Measurements from ENCODE around the gene FBXL2. TPM values are rescaled to one million over a fixed set of nuclear protein-coding genes. Genes with fewer than 3 reads are reported as not detected.
A peak's percentile ranks its signal among the peaks of the same experiment; 100 is the strongest.

FBXL2 gene
- total and polyA plus RNA-seq, 4 donors, result 2.4 to 28.7 (median 6.5) TPM

GRCh38 chr3:33420966-33421365 lies 143.7 kb downstream of the FBXL2 start:
- H3K36me3 ChIP-seq (ENCODE audit: control insufficient read depth in 4 of 4, insufficient read depth in 4 of 4, low read length in 4 of 4), result peaks cover 6 to 22% (median 10%) of the 10 kb centered on the region in 4 donors
- no peak overlapping the region for H3K4me3 ChIP-seq
- no peaks in the 10 kb centered on the region for H3K9me3 ChIP-seq (ENCODE audit: control insufficient read depth in 4 of 4, insufficient read depth in 3 of 4, low read length in 3 of 4)
- H3K4me1 ChIP-seq (ENCODE audit: control insufficient read depth in 5 of 5, insufficient read depth in 5 of 5, low read length in 5 of 5), result peaks cover 0 to 10% (median 0%) of the 10 kb centered on the region in 5 donors
- H3K27ac ChIP-seq (ENCODE audit: low read depth in 1 of 2, low read length in 1 of 2), result no peak overlapping the region
- TF ChIP-seq CTCF (IDR thresholded peaks at IDR 0.05; ENCODE audit: control extremely low read depth, extremely low read depth), result no peak
- no peak overlapping the region for H3K9ac ChIP-seq (ENCODE audit: insufficient read depth in 1 of 2, low read length in 2 of 2)
- no peak for ATAC-seq (ENCODE audit: insufficient read depth, low FRiP score)
- no peaks in the 10 kb centered on the region for H3K27me3 ChIP-seq (ENCODE audit: control insufficient read depth in 3 of 3, insufficient read depth in 3 of 3, low read length in 2 of 3)
- no peak for DNase-seq
- WGBS, 2 donors, result 99 to 100% methylated on average over 2 of the region's 2 CpGs

GRCh38 chr3:33424606-33425452 lies 147.6 kb downstream of the FBXL2 start:
- H3K4me3 ChIP-seq, result no peak overlapping the region
- TF ChIP-seq CTCF (IDR thresholded peaks at IDR 0.05; ENCODE audit: control extremely low read depth, extremely low read depth), result no peak
- H3K4me1 ChIP-seq (ENCODE audit: control insufficient read depth in 5 of 5, insufficient read depth in 5 of 5, low read length in 5 of 5), result peaks cover 0 to 17% (median 4%) of the 10 kb centered on the region in 5 donors
- ATAC-seq (ENCODE audit: insufficient read depth, low FRiP score) (no peak), DNase-seq (no peak)
- peaks cover 6 to 24% (median 9%) of the 10 kb centered on the region in 4 donors for H3K36me3 ChIP-seq (ENCODE audit: control insufficient read depth in 4 of 4, insufficient read depth in 4 of 4, low read length in 4 of 4)
- no peaks in the 10 kb centered on the region for H3K27me3 ChIP-seq (ENCODE audit: control insufficient read depth in 3 of 3, insufficient read depth in 3 of 3, low read length in 2 of 3)
- no peak overlapping the region for H3K9ac ChIP-seq (ENCODE audit: insufficient read depth in 1 of 2, low read length in 2 of 2)
- WGBS, 2 donors, result 86 to 87% methylated on average over 10 of the region's 10 CpGs
- peak overlapping the region in 1 of 2 donors; percentile 23 for H3K27ac ChIP-seq (ENCODE audit: low read depth in 1 of 2, low read length in 1 of 2)
- no peaks in the 10 kb centered on the region for H3K9me3 ChIP-seq (ENCODE audit: control insufficient read depth in 4 of 4, insufficient read depth in 3 of 4, low read length in 3 of 4)

- ATAC-seq (ENCODE audit: insufficient read depth, low FRiP score) (no peak), DNase-seq (no peak)
- Histone ChIP-seq H3K27me3 (ENCODE audit: control insufficient read depth in 3 of 3, insufficient read depth in 3 of 3, low read length in 2 of 3) (no peaks in the 10 kb centered on the region), H3K36me3 (ENCODE audit: control insufficient read depth in 4 of 4, insufficient read depth in 4 of 4, low read length in 4 of 4) (peaks cover 6 to 24% (median 8%) of the 10 kb centered on the region in 4 donors), H3K9ac (ENCODE audit: insufficient read depth in 1 of 2, low read length in 2 of 2) (no peak overlapping the region), H3K4me1 (ENCODE audit: control insufficient read depth in 5 of 5, insufficient read depth in 5 of 5, low read length in 5 of 5) (peaks cover 0 to 17% (median 6%) of the 10 kb centered on the region in 5 donors), H3K9me3 (ENCODE audit: control insufficient read depth in 4 of 4, insufficient read depth in 3 of 4, low read length in 3 of 4) (no peaks in the 10 kb centered on the region), H3K27ac (ENCODE audit: low read depth in 1 of 2, low read length in 1 of 2) (no peak overlapping the region), H3K4me3 (no peak overlapping the region)
- no peak for TF ChIP-seq CTCF (IDR thresholded peaks at IDR 0.05; ENCODE audit: control extremely low read depth, extremely low read depth)
- WGBS, 2 donors, result 61 to 82% methylated on average over 2 of the region's 2 CpGs
These were observed 148.2 kb downstream of the FBXL2 start for GRCh38 chr3:33425453-33425852.
